K562 (cell line): ENCODE data around the gene STX18. TPM values are rescaled to one million over a fixed set of nuclear protein-coding genes. Genes with fewer than 3 reads are reported as not detected.

Source experiments
- DEAF1 ChIP-seq: fragments of 450-650 bp; formaldehyde crosslinking; IDR thresholded peaks from 2 replicates; pipeline ENCODE4 v1.4.0; 2020; ENCODE audit warnings: mild to moderate bottlenecking, moderate library complexity
- E2F6 ChIP-seq, 2 experiments: IDR thresholded peaks; 2 replicates each; pipeline ENCODE4 v1.6.1; 2011; ENCODE audit warnings: borderline replicate concordance in 1 of 2, control low read depth in 1 of 2, low read depth in 1 of 2, low read length in 1 of 2, mild to moderate bottlenecking in 1 of 2, mixed read lengths in 1 of 2, moderate library complexity in 1 of 2; ENCODE audit not compliant: insufficient read depth in 1 of 2, insufficient read length in 1 of 2, poor library complexity in 1 of 2, severe bottlenecking in 1 of 2; ENCODE audit errors: extremely low read depth in 1 of 2
- MYC ChIP-seq, 2 experiments: fragments of 250-450 bp in 1 of 2; sonication (Bioruptor Pico) in 1 of 2; IDR thresholded peaks; 2 replicates each; pipeline versions ENCODE4 v1.5.1 to v1.6.1; 2012 to 2021; ENCODE audit warnings: low read depth in 2 of 2, borderline replicate concordance in 1 of 2, improper control_type of control experiment in 1 of 2, low read length in 1 of 2, mild to moderate bottlenecking in 1 of 2, moderate library complexity in 1 of 2
- XRCC5 ChIP-seq: fragments of 200-400 bp; formaldehyde crosslinking; IDR thresholded peaks from 2 replicates; pipeline ENCODE4 v1.6.1; 2017; ENCODE audit warnings: low read depth, mild to moderate bottlenecking, low read length
- ZFPM2 ChIP-seq: fragments of 250-450 bp; sonication (Bioruptor Pico); IDR thresholded peaks from 2 replicates; pipeline ENCODE4 v1.5.1; 2022; ENCODE audit warnings: mild to moderate bottlenecking
- ZNF274 ChIP-seq: IDR thresholded peaks from 2 replicates; pipeline ENCODE4 v1.6.1; 2011; ENCODE audit warnings: low read depth, mild to moderate bottlenecking, low read length, moderate library complexity, borderline replicate concordance
- ZNF830 ChIP-seq: fragments of 250-450 bp; sonication (Bioruptor Pico); IDR thresholded peaks from 2 replicates; pipeline ENCODE4 v1.5.0; 2021; ENCODE audit warnings: mild to moderate bottlenecking
- polyA plus RNA-seq, 8 experiments: library from polyadenylated mRNA; depleted of rRNA in 4 of 8; stranded (reverse) in 5 of 8; unstranded in 3 of 8; fragments of >200 nt; fragmentation: Nextera tagmentation in 2 of 8; fragmentation: Illumina TruSeq in 1 of 8; extraction: Ambion mirVana in 2 of 8; extraction: Trizol in 1 of 8; gene quantifications; 2 replicates each; pipeline versions ENCODE4 v1.2.1 to v1.2.3, GENCODE V29; 2011 to 2014; ENCODE audit warnings: inconsistent platforms in 1 of 8, missing spikeins in 1 of 8
- total RNA-seq, 7 experiments: library from RNA; depleted of rRNA in 6 of 7; stranded (reverse); fragments of >200 nt in 6 of 7; fragmentation: Illumina TruSeq in 2 of 7; extraction: Trizol in 2 of 7; gene quantifications; 2 replicates each; pipeline versions ENCODE4 v1.2.1 to v1.2.3, GENCODE V29; 2011 to 2021; ENCODE audit warnings: low replicate concordance in 1 of 7

The STX18 gene
- total and polyA plus RNA-seq, 9 of the 15 experiments (the other 6 are each of a cell fraction or from before 2014, with no cell fraction given): 6.2 to 41.7 (median 22.7) TPM

GRCh38 chr4:4407299-4408131, 134.3 kb downstream of the STX18 start (continued):
- no peak for TF ChIP-seq E2F6 (IDR thresholded peaks at IDR 0.05; ENCODE audit: borderline replicate concordance in 1 of 2, extremely low read depth in 1 of 2, insufficient read depth in 1 of 2, insufficient read length in 1 of 2, low read depth in 1 of 2, low read length in 1 of 2, poor library complexity in 1 of 2, severe bottlenecking in 1 of 2)
- no peak for TF ChIP-seq MYC (IDR thresholded peaks at IDR 0.05; ENCODE audit: low read depth, low read length)
- no peak for TF ChIP-seq MYC (CRISPR knock-in tag; IDR thresholded peaks at IDR 0.05; ENCODE audit: borderline replicate concordance, low read depth)
- no peak for TF ChIP-seq XRCC5
- TF ChIP-seq ZNF274: no peak
- TF ChIP-seq DEAF1 (CRISPR knock-in tag): no peak
- TF ChIP-seq ZFPM2 (CRISPR knock-in tag): no peak
- TF ChIP-seq ZNF830 (CRISPR knock-in tag): no peak
